BLaER1 treated with 17β-estradiol and CSF1 and Interleukin-3, amounts not matched to agents 10 nM and 100 nM (cell line): Measurements from ENCODE around the gene TMEM174.
A peak's percentile ranks its signal among the peaks of the same experiment; 100 is the strongest.

Experiments used
- H3K27ac ChIP-seq, 11 experiments: shearing (Covaris generic); formaldehyde crosslinking; 2 replicates each; pipeline ENCODE4 v1.8.1; 2022
- H3K27me3 ChIP-seq, 11 experiments: shearing (Covaris generic); formaldehyde crosslinking; 2 replicates each; pipeline ENCODE4 v1.8.1; 2022
- H3K36me3 ChIP-seq, 11 experiments: shearing (Covaris generic); formaldehyde crosslinking; 2 replicates each; pipeline ENCODE4 v1.8.1; 2022
- H3K4me1 ChIP-seq, 10 experiments: shearing (Covaris generic); formaldehyde crosslinking; 2 replicates each; pipeline ENCODE4 v1.8.1; 2022
- H3K4me2 ChIP-seq, 11 experiments: shearing (Covaris generic); formaldehyde crosslinking; 2 replicates each; pipeline ENCODE4 v1.8.1; 2022
- H3K4me3 ChIP-seq, 10 experiments: shearing (Covaris generic); formaldehyde crosslinking; 2 replicates each; pipeline ENCODE4 v1.8.1; 2022
- H3K9ac ChIP-seq, 11 experiments: shearing (Covaris generic); formaldehyde crosslinking; 2 replicates each; pipeline ENCODE4 v1.8.1; 2022
- H3K9me3 ChIP-seq, 11 experiments: shearing (Covaris generic); formaldehyde crosslinking; replicated peaks in 1 of 11; 2 replicates each; pipeline ENCODE4 v1.8.1; 2022
- H4K20me1 ChIP-seq, 11 experiments: shearing (Covaris generic); formaldehyde crosslinking; 2 replicates each; pipeline ENCODE4 v1.8.1; 2022
- Cebpa-rat ChIP-seq, 11 experiments: shearing (Covaris generic); IDR thresholded peaks; 2 replicates each; pipeline ENCODE4 v1.8.1; 2022

Gene TMEM174

DNA sequence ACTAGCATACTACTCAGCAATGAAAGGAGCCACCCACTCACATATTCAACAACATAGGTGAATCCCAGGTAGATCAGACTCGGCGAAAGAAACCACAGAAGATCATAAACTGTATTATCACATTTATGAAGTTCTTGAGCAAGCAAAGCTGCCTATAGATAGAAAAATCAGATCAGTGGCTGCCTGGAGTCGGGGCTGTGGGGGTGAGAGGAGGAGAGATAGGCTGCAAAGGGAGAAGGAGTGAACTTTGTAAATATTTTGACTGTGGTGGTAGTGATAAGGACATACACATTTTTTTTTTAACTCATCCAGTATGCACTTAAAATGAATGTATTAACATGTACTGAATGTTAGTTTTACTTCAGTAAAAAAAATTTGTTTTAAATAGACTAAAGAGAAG, 23.5 kb upstream of the TMEM174 start:
- H3K4me1 ChIP-seq: peaks cover 0 to 16% (median 0%) of the 10 kb centered on the region in 10 experiments; a peak in 6 of 20 replicates
- no peak overlapping the region for H3K4me3 ChIP-seq
- H3K27ac ChIP-seq: no peak overlapping the region
- H3K9me3 ChIP-seq: peaks cover 0 to 3% (median 0%) of the 10 kb centered on the region in 11 experiments; a peak in 1 of 22 replicates
- peaks cover 42 to 96% (median 51%) of the 10 kb centered on the region in 11 experiments for H3K27me3 ChIP-seq
- H3K4me2 ChIP-seq: no peak overlapping the region
- no peaks in the 10 kb centered on the region for H3K36me3 ChIP-seq
- no peak overlapping the region for H3K9ac ChIP-seq
- no peak for TF ChIP-seq Cebpa-rat (IDR thresholded peaks at IDR 0.05)
- H4K20me1 ChIP-seq: peaks cover 0 to 32% (median 0%) of the 10 kb centered on the region in 11 experiments; a peak in 7 of 22 replicates

DNA sequence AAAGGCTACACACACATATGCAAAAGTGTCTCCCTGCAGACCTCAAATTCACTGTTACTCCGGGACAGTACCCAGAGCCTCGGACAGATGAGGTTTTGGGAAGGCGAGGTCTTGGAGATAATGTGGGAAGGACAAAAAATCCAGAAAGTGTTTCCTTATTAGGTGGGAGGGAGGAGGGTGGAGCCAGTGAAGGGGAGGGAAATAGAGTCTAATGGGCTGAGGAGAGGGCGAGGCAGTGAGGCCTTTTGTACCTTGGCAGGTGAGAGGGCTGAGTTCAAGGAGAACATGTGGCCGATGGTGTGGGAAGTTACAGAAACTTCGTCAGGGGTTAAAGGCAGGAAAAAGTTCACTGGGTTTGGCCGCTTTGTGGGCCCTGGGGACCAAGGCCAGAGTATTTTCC, 22.1 kb upstream of the TMEM174 start:
- no peak for TF ChIP-seq Cebpa-rat (IDR thresholded peaks at IDR 0.05)
- no peak overlapping the region for H3K4me3 ChIP-seq
- H3K4me1 ChIP-seq: peaks cover 7 to 24% (median 10%) of the 10 kb centered on the region in 10 experiments; a peak in 16 of 20 replicates
- no peak overlapping the region for H3K27ac ChIP-seq
- no peaks in the 10 kb centered on the region for H3K9me3 ChIP-seq
- no peak overlapping the region for H3K4me2 ChIP-seq
- peaks cover 0 to 40% (median 10%) of the 10 kb centered on the region in 11 experiments; a peak in 15 of 22 replicates for H4K20me1 ChIP-seq
- H3K27me3 ChIP-seq: peaks cover 55 to 96% (median 64%) of the 10 kb centered on the region in 11 experiments
- no peak overlapping the region for H3K9ac ChIP-seq
- no peaks in the 10 kb centered on the region for H3K36me3 ChIP-seq

DNA sequence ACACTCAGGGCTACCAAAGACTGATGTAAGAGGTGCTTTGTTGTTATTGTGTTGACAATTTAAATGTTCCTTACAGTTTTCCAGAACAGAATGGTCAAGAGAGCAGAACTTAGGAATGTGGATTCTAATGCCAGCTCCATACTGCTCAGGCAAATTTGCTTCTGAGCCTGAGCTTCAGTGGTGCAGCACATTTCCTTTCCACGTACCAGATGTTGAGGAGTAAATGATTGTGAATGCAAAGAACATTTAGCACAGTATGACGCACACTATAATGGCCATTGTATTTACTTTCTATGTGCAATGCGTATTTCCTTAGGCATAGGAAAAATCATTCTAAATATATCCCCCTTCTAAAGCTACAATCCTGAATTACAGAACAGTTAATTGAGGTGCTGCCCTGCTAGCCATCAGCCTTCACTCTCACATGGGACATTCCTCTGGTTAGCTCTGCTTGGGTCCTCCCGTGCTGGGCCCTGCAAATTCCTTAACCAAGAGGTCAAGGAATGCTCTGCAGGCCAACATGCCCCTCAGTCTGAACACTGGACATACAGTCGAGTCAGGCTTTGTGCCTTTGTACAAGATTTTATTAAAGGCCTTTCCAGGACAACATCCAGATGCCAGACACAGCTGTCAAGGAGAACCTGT, 21.1 kb upstream of the TMEM174 start:
- Histone ChIP-seq H3K36me3 (no peaks in the 10 kb centered on the region), H3K9me3 (no peaks in the 10 kb centered on the region), H3K9ac (no peak overlapping the region), H3K4me3 (no peak overlapping the region), H4K20me1 (peaks cover 0 to 48% (median 18%) of the 10 kb centered on the region in 11 experiments; a peak in 15 of 22 replicates), H3K4me2 (no peak overlapping the region), H3K27ac (no peak overlapping the region), H3K4me1 (peaks cover 7 to 24% (median 13%) of the 10 kb centered on the region in 10 experiments; a peak in 16 of 20 replicates), H3K27me3 (peaks cover 65 to 96% (median 74%) of the 10 kb centered on the region in 11 experiments)
- no peak for TF ChIP-seq Cebpa-rat (IDR thresholded peaks at IDR 0.05)

DNA sequence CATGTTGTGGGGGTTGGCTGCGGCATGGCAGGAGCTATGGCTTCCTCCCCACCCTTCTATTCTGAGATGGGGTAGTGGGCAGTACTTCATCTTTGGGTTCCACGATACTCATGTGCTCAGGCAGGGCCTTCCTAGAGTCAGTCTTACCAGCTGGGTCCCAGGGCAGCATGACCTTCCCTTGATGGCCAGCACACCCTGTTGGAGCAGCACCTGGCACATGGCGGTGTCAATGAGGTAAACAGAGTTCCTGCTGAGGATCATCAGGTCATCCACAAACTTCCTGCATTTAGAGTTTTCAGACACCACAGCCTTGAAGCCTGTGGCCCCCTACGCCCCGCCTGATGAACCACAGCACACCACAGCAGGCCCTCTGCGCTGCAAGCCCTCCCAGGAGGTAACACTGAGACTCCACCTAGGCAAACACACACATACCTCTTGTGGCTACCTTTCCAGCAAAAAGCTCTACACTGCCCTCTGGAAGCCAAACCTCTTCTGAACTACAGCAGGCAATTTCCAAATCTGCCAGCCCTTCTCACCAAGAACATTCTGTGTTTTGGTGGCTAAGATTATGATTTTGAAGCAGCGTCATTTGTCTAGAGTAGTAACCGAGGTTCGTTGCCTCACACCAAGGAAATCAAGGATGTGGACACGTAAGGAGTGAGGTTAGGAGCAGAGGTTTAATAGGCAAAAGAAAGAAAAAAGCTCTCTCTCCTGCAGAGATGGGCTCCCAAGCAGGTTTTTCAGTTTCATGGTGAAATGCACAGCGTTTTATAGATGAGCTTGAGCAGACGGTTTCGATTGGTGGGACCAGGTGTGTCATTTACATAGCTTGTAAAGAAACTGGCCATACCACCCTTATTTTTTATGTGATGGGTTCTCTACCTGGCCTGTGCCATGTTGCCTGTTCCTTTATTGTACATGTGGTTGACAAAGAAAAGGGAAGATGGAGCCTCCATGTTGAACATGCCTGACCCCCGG, 20.3 kb upstream of the TMEM174 start:
- no peak for TF ChIP-seq Cebpa-rat (IDR thresholded peaks at IDR 0.05)
- H3K4me3 ChIP-seq: no peak overlapping the region
- peaks cover 0 to 56% (median 19%) of the 10 kb centered on the region in 11 experiments; a peak in 15 of 22 replicates for H4K20me1 ChIP-seq
- H3K4me2 ChIP-seq: peak overlapping the region in 2 of 11 experiments; percentile 22 to 31; a peak in 3 of 22 replicates
- H3K27me3 ChIP-seq: peaks cover 73 to 97% (median 82%) of the 10 kb centered on the region in 11 experiments
- H3K9me3 ChIP-seq: no peaks in the 10 kb centered on the region
- peaks cover 7 to 24% (median 13%) of the 10 kb centered on the region in 10 experiments; a peak in 16 of 20 replicates for H3K4me1 ChIP-seq
- H3K9ac ChIP-seq: no peak overlapping the region
- no peaks in the 10 kb centered on the region for H3K36me3 ChIP-seq
- no peak overlapping the region for H3K27ac ChIP-seq

DNA sequence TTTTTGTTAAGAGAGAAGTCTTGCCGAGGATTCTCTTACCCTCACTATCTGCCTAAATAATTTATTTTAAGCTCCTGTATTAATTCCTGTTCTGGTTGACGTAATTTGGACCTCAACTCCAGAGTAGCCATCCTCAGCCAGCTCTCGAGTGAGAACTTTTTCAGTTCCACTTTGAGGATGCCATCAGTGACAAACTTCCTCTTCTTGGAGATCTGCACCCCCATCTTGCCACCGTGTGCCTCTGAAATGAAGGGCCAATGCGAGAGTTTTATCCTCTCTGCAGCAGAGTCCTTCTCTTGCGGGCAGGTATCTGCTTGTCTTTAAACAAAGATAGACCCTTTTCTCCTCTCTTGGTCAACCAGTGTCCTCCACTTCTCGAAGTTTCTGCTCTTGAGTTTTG, 19.5 kb upstream of the TMEM174 start:
- peaks cover 7 to 24% (median 13%) of the 10 kb centered on the region in 10 experiments; a peak in 16 of 20 replicates for H3K4me1 ChIP-seq
- no peak overlapping the region for H3K9ac ChIP-seq
- peak overlapping the region in 2 of 11 experiments; percentile 22 to 31; a peak in 6 of 22 replicates for H3K4me2 ChIP-seq
- no peak overlapping the region for H3K27ac ChIP-seq
- no peaks in the 10 kb centered on the region for H3K36me3 ChIP-seq
- peaks cover 0 to 62% (median 19%) of the 10 kb centered on the region in 11 experiments; a peak in 15 of 22 replicates for H4K20me1 ChIP-seq
- H3K27me3 ChIP-seq: peaks cover 82 to 98% (median 90%) of the 10 kb centered on the region in 11 experiments
- H3K9me3 ChIP-seq: no peaks in the 10 kb centered on the region
- no peak for TF ChIP-seq Cebpa-rat (IDR thresholded peaks at IDR 0.05)
- no peak overlapping the region for H3K4me3 ChIP-seq

DNA sequence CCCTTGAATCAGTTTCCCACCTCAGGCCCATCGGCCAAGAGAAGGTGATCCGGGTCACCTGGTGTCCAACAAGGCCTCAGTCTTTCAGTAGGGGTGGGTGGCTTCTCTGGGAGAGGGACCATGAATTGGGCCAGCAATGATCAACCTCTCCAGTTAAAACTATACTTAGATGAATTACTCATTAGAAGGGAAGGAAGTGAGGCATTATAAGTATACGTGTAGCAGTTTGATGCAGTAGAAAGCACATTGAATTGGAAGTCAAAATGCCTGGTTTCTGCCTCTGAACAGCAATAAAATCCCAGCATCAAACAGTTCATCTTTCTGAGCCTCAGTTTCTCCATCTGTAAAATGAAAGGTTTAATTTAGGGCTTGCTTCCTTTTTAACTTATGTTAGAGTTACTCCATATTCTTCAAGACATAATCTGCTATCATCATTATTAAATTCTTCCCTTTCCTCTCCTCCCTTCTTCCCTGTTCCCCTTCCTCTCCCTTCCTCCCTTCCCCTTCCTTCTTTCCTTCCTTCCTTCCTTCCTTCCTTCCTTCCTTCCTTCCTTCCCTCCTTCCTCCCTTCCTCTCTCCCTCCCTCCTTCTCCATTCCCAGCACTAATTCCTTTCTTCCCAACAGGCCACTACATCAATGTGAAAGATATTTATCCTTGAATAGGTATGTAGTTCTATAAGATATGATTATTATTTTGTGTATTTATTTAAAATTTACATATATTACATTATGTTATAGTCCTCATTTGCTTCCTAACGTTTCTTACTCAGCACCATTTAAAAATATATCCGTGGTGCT, 18.6 kb upstream of the TMEM174 start:
- Histone ChIP-seq H3K27me3 (peaks cover 90 to 100% (median 98%) of the 10 kb centered on the region in 11 experiments), H3K4me2 (peak overlapping the region in 2 of 11 experiments; percentile 22 to 31; a peak in 2 of 22 replicates)
- TF ChIP-seq Cebpa-rat (IDR thresholded peaks at IDR 0.05): no peak

DNA sequence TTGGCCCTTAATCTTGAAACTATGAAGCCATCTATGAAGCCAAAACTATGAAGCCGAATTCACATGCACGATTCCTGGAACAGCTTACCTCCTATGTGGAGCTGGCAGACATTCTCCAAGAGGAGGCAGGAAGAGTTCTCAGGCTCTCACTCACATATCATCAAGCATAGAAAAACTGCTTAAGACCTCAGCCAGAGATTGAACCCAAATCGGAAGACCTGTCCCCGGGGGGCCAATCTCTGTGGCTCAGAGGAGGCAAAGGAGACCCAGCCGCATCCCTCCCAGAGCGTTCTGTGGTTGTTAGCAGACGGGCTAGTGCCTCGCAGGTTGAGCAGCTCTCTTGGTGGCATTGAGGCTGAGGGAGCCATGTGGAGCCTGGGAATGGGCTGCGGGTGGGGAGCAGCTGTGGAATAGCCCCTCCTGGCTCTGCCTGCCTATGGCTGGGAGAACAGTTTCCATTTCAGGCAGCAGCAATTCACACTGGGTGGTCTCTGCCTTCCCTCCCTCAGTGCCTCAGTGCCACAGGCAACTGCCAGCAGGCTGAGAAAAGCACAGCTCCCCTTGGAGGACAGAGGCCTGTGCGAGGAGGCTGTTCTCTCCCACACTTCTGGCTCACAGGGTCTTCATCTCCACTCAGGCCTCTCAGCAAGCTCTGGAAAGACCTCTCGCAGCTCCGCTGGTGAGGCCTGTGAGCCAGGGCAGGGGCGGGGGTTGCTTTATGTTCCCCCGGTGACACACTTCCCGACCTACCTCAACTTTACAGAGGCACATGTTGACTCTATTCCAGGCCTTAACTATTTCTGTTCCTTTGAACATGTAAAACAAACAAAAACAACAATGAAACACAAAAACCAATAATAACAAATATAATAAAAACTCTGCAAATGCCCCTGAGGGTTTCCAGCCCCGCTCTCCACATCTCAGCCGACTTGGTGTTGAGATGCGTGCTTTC, 17.4 kb upstream of the TMEM174 start:
- H3K27me3 ChIP-seq: peaks cover 95 to 100% (median 100%) of the 10 kb centered on the region in 11 experiments

More for the DNA sequence above, 18.6 kb upstream of the TMEM174 start:
- Histone ChIP-seq H3K9me3 (no peaks in the 10 kb centered on the region), H3K4me1 (peaks cover 9 to 26% (median 15%) of the 10 kb centered on the region in 10 experiments; a peak in 16 of 20 replicates), H3K4me3 (no peak overlapping the region), H4K20me1 (peaks cover 0 to 70% (median 19%) of the 10 kb centered on the region in 11 experiments; a peak in 15 of 22 replicates), H3K36me3 (no peaks in the 10 kb centered on the region), H3K9ac (no peak overlapping the region), H3K27ac (no peak overlapping the region)

More for the DNA sequence above, 17.4 kb upstream of the TMEM174 start:
- no peak overlapping the region for H3K4me3 ChIP-seq
- peak overlapping the region in 8 of 11 experiments; percentile 3 to 52 (median 22); a peak in 11 of 22 replicates for H3K4me2 ChIP-seq
- H3K4me1 ChIP-seq: peaks cover 18 to 37% (median 24%) of the 10 kb centered on the region in 10 experiments; a peak in 17 of 20 replicates
- no peak for TF ChIP-seq Cebpa-rat (IDR thresholded peaks at IDR 0.05)
- no peaks in the 10 kb centered on the region for H3K36me3 ChIP-seq
- H4K20me1 ChIP-seq: peaks cover 0 to 75% (median 27%) of the 10 kb centered on the region in 11 experiments; a peak in 15 of 22 replicates
- H3K9ac ChIP-seq: no peak overlapping the region
- H3K9me3 ChIP-seq: no peaks in the 10 kb centered on the region
- H3K27ac ChIP-seq: no peak overlapping the region
